ENCODE results near the gene TSNAXIP1.

DNA sequence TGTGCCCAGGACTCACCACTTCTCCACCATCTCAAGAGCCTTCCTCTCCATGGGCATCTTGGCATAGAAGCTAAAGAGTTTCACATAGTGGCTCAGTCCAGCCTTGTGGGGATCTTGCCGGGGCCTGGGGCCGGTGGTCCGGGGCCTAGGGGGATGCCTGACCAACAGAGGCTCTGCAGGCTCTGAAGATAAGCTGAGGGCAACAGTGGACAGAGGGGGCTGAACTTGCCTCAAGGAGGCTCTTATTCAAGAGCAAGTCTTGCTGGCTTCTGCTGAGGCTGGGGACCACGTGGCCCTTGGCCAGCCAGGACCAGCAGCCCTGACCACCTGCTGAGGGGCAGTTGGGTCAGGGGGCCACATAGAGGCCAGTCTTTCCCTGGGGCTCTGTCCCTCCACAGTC, 22.0 kb downstream of the TSNAXIP1 start:
- no peak for TF ChIP-seq BCL11A (tag by site-specific recombination; IDR thresholded peaks at IDR 0.05; ENCODE audit: low read depth)
- no peak for TF ChIP-seq SP2 (tag by site-specific recombination; IDR thresholded peaks at IDR 0.05)
- no peak for TF ChIP-seq ZBTB17 (tag by site-specific recombination; IDR thresholded peaks at IDR 0.05)
- TF ChIP-seq KLF16 (tag by site-specific recombination; IDR thresholded peaks at IDR 0.05): no peak
- TF ChIP-seq, protein P1, sequence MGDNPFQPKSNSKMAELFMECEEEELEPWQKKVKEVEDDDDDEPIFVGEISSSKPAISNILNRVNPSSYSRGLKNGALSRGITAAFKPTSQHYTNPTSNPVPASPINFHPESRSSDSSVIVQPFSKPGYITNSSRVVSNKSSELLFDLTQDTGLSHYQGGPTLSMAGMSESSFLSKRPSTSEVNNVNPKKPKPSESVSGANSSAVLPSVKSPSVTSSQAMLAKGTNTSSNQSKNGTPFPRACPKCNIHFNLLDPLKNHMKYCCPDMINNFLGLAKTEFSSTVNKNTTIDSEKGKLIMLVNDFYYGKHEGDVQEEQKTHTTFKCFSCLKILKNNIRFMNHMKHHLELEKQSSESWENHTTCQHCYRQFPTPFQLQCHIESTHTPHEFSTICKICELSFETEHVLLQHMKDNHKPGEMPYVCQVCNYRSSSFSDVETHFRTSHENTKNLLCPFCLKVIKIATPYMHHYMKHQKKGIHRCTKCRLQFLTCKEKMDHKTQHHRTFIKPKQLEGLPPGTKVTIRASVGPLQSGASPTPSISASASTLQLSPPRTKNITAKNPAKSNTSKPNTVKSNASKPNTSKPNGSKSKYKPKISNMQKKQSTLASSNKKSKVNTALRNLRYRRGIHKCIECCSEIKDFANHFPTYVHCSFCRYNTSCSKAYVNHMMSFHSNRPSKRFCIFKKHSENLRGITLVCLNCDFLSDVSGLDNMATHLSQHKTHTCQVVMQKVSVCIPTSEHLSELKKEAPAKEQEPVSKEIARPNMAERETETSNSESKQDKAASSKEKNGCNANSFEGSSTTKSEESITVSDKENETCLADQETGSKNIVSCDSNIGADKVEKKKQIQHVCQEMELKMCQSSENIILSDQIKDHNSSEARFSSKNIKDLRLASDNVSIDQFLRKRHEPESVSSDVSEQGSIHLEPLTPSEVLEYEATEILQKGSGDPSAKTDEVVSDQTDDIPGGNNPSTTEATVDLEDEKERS (tag by site-specific recombination; IDR thresholded peaks at IDR 0.05): no peak
- TF ChIP-seq, protein P2, sequence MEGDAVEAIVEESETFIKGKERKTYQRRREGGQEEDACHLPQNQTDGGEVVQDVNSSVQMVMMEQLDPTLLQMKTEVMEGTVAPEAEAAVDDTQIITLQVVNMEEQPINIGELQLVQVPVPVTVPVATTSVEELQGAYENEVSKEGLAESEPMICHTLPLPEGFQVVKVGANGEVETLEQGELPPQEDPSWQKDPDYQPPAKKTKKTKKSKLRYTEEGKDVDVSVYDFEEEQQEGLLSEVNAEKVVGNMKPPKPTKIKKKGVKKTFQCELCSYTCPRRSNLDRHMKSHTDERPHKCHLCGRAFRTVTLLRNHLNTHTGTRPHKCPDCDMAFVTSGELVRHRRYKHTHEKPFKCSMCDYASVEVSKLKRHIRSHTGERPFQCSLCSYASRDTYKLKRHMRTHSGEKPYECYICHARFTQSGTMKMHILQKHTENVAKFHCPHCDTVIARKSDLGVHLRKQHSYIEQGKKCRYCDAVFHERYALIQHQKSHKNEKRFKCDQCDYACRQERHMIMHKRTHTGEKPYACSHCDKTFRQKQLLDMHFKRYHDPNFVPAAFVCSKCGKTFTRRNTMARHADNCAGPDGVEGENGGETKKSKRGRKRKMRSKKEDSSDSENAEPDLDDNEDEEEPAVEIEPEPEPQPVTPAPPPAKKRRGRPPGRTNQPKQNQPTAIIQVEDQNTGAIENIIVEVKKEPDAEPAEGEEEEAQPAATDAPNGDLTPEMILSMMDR (tag by site-specific recombination; IDR thresholded peaks at IDR 0.05): no peak
- TF ChIP-seq ZNF549 (tag by site-specific recombination; IDR thresholded peaks at IDR 0.05): no peak
- TF ChIP-seq, protein P3, sequence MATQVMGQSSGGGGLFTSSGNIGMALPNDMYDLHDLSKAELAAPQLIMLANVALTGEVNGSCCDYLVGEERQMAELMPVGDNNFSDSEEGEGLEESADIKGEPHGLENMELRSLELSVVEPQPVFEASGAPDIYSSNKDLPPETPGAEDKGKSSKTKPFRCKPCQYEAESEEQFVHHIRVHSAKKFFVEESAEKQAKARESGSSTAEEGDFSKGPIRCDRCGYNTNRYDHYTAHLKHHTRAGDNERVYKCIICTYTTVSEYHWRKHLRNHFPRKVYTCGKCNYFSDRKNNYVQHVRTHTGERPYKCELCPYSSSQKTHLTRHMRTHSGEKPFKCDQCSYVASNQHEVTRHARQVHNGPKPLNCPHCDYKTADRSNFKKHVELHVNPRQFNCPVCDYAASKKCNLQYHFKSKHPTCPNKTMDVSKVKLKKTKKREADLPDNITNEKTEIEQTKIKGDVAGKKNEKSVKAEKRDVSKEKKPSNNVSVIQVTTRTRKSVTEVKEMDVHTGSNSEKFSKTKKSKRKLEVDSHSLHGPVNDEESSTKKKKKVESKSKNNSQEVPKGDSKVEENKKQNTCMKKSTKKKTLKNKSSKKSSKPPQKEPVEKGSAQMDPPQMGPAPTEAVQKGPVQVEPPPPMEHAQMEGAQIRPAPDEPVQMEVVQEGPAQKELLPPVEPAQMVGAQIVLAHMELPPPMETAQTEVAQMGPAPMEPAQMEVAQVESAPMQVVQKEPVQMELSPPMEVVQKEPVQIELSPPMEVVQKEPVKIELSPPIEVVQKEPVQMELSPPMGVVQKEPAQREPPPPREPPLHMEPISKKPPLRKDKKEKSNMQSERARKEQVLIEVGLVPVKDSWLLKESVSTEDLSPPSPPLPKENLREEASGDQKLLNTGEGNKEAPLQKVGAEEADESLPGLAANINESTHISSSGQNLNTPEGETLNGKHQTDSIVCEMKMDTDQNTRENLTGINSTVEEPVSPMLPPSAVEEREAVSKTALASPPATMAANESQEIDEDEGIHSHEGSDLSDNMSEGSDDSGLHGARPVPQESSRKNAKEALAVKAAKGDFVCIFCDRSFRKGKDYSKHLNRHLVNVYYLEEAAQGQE (tag by site-specific recombination; IDR thresholded peaks at IDR 0.05): no peak
- TF ChIP-seq, protein P4, sequence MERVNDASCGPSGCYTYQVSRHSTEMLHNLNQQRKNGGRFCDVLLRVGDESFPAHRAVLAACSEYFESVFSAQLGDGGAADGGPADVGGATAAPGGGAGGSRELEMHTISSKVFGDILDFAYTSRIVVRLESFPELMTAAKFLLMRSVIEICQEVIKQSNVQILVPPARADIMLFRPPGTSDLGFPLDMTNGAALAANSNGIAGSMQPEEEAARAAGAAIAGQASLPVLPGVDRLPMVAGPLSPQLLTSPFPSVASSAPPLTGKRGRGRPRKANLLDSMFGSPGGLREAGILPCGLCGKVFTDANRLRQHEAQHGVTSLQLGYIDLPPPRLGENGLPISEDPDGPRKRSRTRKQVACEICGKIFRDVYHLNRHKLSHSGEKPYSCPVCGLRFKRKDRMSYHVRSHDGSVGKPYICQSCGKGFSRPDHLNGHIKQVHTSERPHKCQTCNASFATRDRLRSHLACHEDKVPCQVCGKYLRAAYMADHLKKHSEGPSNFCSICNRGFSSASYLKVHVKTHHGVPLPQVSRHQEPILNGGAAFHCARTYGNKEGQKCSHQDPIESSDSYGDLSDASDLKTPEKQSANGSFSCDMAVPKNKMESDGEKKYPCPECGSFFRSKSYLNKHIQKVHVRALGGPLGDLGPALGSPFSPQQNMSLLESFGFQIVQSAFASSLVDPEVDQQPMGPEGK (tag by site-specific recombination; IDR thresholded peaks at IDR 0.05): no peak
- TF ChIP-seq MZF1 (tag by site-specific recombination; IDR thresholded peaks at IDR 0.05; ENCODE audit: borderline replicate concordance): no peak
- TF ChIP-seq YY1 (tag by site-specific recombination; IDR thresholded peaks at IDR 0.05): no peak
- no peak for TF ChIP-seq ZNF324 (tag by site-specific recombination; IDR thresholded peaks at IDR 0.05)
- no peak for TF ChIP-seq ZNF433 (tag by site-specific recombination; IDR thresholded peaks at IDR 0.05; ENCODE audit: low read depth)
- TF ChIP-seq ZNF302 (tag by site-specific recombination; IDR thresholded peaks at IDR 0.05; ENCODE audit: low read depth): no peak

Measured in HEK293 (cell line).